ENCODE data around the gene SLC43A1. TPM values are rescaled to one million over a fixed set of nuclear protein-coding genes. Genes with fewer than 3 reads are reported as not detected.

Gene SLC43A1
- total and polyA plus RNA-seq, 4 donors = 85.6 to 171 (median 107) TPM

DNA sequence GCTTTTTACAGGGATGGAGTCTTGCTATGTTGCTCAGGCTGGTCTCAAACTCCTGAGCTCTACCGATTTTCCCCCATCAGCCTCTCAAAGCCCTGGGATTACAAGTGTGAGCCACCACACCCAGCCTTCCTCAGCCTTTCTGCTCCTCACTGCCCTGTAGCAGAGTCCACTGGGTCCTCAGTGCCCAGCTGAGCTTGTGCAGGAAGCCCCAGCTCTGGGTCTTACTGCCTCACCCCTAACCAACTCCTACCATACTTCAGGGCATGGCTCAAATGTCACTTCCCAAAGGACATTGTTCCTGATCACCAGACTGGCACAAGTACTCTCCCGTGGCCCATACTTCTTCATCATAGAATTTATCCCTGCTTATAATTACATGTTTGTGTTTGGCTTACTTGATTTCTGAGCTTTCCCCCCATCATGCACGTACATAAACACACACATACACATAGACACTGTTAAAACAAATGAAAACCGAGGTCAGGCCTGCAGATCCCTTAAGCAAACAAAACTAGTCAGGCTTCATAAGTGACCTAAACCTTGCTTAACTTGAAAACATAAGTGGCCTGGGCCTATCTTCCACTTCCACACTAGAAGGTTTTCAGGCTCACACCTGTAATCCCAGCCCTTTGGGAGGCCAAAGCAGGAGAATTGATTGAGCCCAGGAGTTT, 74.6 kb downstream of the SLC43A1 start:
- no peaks in the 10 kb centered on the region for H3K36me3 ChIP-seq (ENCODE audit: control insufficient read depth in 4 of 4, insufficient read depth in 3 of 4, low read depth in 1 of 4, low read length in 3 of 4)
- 64% methylated on average over 4 of the region's 4 CpGs for WGBS
- TF ChIP-seq SP1 (IDR thresholded peaks at IDR 0.05) (no peak), RAD21 (IDR thresholded peaks at IDR 0.05) (no peak), CTCF (IDR thresholded peaks at IDR 0.05; ENCODE audit: low read depth, low read length, missing input control) (no peak), RXRA (IDR thresholded peaks at IDR 0.05) (peak in 1 of 2 donors; percentile 10), FOXA2 (IDR thresholded peaks at IDR 0.05) (no peak), HNF4A (conservative IDR thresholded peaks at IDR 0.05) (peak in 1 of 2 donors; percentile 13), FOXA1 (IDR thresholded peaks at IDR 0.05) (no peak)
- H3K9ac ChIP-seq (ENCODE audit: low read depth in 1 of 2, low read length in 2 of 2) = peak overlapping the region in 1 of 2 donors; percentile 44
- no peak overlapping the region for H3K4me3 ChIP-seq (ENCODE audit: low read depth in 1 of 3, low read length in 3 of 3)
- peak overlapping the region; percentile 62 to 69 for H3K27ac ChIP-seq (ENCODE audit: low read depth in 1 of 2, low read length in 2 of 2)
- H3K4me1 ChIP-seq (ENCODE audit: control insufficient read depth in 4 of 4, insufficient read depth in 4 of 4, low read length in 3 of 4) = peaks cover 4 to 35% (median 16%) of the 10 kb centered on the region in 4 donors
- no peaks in the 10 kb centered on the region for H3K9me3 ChIP-seq (ENCODE audit: control insufficient read depth in 4 of 4, low read length in 3 of 4)
- no peak for DNase-seq (ENCODE audit: low spot score)
- H3K27me3 ChIP-seq (ENCODE audit: control insufficient read depth in 4 of 4, insufficient read depth in 4 of 4, low read length in 3 of 4) = no peaks in the 10 kb centered on the region

DNA sequence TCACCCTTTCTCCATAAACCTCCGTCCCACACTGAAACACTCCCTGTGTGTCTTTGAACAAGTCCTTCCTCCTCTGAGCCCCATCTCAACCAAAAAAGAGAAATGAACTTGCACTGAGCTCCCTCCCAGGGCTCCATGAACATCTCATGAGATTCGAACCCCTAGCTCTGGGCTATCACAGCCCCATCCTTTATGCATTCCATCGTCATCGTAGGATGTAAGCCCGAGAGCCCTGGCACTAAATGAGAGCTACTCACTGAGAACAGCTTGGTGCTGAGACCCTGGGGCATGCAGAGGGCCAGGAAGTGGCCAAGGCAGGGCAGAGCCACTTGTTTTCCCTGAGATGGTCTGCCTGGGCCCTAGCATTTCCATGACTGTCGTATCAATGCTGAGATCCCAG, 75.7 kb downstream of the SLC43A1 start:
- H3K9ac ChIP-seq (ENCODE audit: low read depth in 1 of 2, low read length in 2 of 2) = no peak overlapping the region
- 80% methylated on average over 6 of the region's 6 CpGs for WGBS
- no peaks in the 10 kb centered on the region for H3K9me3 ChIP-seq (ENCODE audit: control insufficient read depth in 4 of 4, low read length in 3 of 4)
- no peak for TF ChIP-seq SP1 (IDR thresholded peaks at IDR 0.05)
- TF ChIP-seq, protein P1, sequence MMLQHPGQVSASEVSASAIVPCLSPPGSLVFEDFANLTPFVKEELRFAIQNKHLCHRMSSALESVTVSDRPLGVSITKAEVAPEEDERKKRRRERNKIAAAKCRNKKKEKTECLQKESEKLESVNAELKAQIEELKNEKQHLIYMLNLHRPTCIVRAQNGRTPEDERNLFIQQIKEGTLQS (IDR thresholded peaks at IDR 0.05) = no peak
- TF ChIP-seq CTCF (IDR thresholded peaks at IDR 0.05; ENCODE audit: low read depth, low read length, missing input control) = no peak
- TF ChIP-seq, protein P2, sequence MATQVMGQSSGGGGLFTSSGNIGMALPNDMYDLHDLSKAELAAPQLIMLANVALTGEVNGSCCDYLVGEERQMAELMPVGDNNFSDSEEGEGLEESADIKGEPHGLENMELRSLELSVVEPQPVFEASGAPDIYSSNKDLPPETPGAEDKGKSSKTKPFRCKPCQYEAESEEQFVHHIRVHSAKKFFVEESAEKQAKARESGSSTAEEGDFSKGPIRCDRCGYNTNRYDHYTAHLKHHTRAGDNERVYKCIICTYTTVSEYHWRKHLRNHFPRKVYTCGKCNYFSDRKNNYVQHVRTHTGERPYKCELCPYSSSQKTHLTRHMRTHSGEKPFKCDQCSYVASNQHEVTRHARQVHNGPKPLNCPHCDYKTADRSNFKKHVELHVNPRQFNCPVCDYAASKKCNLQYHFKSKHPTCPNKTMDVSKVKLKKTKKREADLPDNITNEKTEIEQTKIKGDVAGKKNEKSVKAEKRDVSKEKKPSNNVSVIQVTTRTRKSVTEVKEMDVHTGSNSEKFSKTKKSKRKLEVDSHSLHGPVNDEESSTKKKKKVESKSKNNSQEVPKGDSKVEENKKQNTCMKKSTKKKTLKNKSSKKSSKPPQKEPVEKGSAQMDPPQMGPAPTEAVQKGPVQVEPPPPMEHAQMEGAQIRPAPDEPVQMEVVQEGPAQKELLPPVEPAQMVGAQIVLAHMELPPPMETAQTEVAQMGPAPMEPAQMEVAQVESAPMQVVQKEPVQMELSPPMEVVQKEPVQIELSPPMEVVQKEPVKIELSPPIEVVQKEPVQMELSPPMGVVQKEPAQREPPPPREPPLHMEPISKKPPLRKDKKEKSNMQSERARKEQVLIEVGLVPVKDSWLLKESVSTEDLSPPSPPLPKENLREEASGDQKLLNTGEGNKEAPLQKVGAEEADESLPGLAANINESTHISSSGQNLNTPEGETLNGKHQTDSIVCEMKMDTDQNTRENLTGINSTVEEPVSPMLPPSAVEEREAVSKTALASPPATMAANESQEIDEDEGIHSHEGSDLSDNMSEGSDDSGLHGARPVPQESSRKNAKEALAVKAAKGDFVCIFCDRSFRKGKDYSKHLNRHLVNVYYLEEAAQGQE (IDR thresholded peaks at IDR 0.05) = no peak
- no peak for TF ChIP-seq RXRA (IDR thresholded peaks at IDR 0.05)
- no peak for TF ChIP-seq EGR1 (IDR thresholded peaks at IDR 0.05; ENCODE audit: low read depth in 2 of 2)
- DNase-seq (ENCODE audit: low spot score) = no peak
- no peaks in the 10 kb centered on the region for H3K36me3 ChIP-seq (ENCODE audit: control insufficient read depth in 4 of 4, insufficient read depth in 3 of 4, low read depth in 1 of 4, low read length in 3 of 4)
- no peak overlapping the region for H3K4me3 ChIP-seq (ENCODE audit: low read depth in 1 of 3, low read length in 3 of 3)
- peak overlapping the region; percentile 79 to 91 for H3K27ac ChIP-seq (ENCODE audit: low read depth in 1 of 2, low read length in 2 of 2)
- H3K27me3 ChIP-seq (ENCODE audit: control insufficient read depth in 4 of 4, insufficient read depth in 4 of 4, low read length in 3 of 4) = no peaks in the 10 kb centered on the region
- H3K4me1 ChIP-seq (ENCODE audit: control insufficient read depth in 4 of 4, insufficient read depth in 4 of 4, low read length in 3 of 4) = peaks cover 10 to 42% (median 23%) of the 10 kb centered on the region in 4 donors

All from liver (tissue), 9 donors.